PC-9 (cell line): Measurements from ENCODE around the gene TCF12.

ENCODE experiments used
- CTCF ChIP-seq: fragments of 200-600 bp; sonication (generic); conservative IDR thresholded peaks from 2 replicates; pipeline ENCODE4 v1.6.1; 2017; ENCODE audit warnings: mixed run types, antibody characterized with exemption, mild to moderate bottlenecking, moderate library complexity
- EZH2 ChIP-seq: fragments of 200-600 bp; sonication (generic); IDR thresholded peaks from 2 replicates; pipeline ENCODE4 v1.8.0; 2017; ENCODE audit warnings: antibody characterized with exemption, low read depth

GRCh38 chr15:57290187-57290586, 371.7 kb downstream of the TCF12 start:
- no peak for TF ChIP-seq CTCF
- no peak for TF ChIP-seq EZH2
